Stimulated activated CD4-positive, alpha-beta T cell treated with anti-CD3 and anti-CD28 coated beads, Interleukin-12 subunit alpha, Interleukin-12 subunit beta, amount 100 ng/mL, for 24 hours (primary cell): Measurements from ENCODE around the gene EDEM1.

Experiments
- DNase-seq, 2 experiments: peaks; one replicate each; pipeline ENCODE4 v3.0.0-alpha.2; 2020; ENCODE audit warnings: low read depth in 2 of 2

Gene EDEM1

DNA sequence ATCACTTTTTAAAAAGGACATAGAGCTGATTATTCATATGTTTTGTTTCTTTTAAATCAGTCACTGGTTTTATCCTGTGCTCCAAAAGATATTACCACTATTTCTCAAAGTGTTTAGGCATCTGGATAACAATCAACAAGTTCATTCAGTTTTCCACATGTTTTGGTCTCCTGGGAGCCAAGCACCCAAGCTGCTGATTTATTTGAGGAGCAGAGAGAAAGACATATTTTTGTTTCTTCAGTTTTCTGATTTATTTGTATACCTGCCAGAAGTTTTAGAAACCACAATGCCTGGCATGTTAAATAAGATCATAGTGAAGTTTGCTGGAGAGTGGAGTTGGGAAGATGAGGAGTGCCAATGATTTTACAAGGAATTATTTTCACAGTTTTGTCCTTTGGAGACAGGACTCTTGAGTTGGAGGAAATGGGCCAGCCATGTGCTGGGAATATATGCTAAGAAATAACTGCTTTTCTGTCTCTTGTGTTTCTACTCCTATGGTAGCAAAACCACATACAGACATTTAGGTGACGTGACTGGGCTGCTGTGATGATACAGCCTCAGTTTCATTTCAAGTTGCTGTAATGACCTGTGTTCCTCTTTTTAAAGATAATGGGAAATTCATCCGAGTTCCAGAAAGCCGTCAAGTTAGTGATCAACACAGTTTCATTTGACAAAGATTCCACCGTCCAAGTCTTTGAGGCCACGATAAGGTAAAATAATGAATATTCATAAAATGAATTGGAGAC is 11.7 kb downstream of the EDEM1 start:
- no peak for DNase-seq

DNA sequence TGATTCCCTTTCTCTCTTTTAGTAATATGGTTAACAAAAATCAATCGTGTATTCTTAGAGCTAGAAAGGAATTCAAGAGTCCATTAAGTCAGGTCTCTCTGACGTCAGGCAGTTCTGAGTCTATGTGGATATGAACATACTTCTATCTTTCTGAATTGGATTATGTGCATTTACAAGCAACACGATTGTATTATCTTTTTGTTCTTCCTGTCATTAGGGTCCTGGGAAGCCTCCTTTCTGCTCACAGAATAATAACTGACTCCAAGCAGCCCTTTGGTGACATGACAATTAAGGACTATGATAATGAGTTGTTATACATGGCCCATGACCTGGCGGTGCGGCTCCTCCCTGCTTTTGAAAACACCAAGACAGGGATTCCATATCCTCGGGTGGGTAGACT is 14.0 kb downstream of the EDEM1 start:
- DNase-seq: no peak

- DNase-seq: no peak
These were observed 14.7 kb downstream of the EDEM1 start for GRCh38 chr3:5202222-5202621.

DNA sequence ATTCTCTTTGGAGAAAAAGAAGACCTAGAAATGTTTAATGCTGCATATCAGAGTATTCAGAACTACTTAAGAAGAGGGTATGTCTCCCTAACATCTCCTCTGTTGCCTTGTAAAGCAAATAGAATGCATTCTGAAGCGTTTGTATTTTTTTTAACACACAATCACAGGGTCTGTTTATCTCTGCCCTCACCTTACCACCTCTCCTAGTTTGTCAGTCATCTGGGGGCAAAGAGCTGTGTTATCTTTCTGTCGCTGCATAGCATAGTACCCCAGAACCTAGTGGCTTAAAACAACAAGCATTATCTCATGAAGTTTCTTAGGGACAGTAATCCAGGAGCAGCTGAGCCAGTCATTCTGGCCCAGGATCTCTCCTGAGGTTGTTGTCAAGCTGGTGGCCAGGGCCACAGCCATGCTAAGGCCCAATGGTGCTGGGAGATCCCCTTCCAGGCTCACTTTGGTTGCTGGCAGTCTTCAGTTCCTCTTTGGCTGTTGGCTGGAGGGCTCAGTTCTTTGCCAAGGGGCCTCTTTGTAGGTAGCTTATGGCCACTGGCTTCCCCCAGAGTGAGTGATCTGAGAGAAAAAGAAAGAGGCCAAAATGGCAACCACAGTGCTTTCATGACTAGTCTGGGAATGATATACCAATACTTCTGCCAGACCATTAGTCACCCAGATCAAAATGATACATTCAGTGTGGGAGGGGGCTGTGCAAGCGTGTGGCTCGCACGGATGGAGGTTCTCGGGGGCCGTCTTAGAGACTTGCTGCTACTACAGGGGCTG is 17.8 kb downstream of the EDEM1 start:
- no peak for DNase-seq

GRCh38 chr3:5210926-5211325 is 23.4 kb downstream of the EDEM1 start:
- DNase-seq: no peak

DNA sequence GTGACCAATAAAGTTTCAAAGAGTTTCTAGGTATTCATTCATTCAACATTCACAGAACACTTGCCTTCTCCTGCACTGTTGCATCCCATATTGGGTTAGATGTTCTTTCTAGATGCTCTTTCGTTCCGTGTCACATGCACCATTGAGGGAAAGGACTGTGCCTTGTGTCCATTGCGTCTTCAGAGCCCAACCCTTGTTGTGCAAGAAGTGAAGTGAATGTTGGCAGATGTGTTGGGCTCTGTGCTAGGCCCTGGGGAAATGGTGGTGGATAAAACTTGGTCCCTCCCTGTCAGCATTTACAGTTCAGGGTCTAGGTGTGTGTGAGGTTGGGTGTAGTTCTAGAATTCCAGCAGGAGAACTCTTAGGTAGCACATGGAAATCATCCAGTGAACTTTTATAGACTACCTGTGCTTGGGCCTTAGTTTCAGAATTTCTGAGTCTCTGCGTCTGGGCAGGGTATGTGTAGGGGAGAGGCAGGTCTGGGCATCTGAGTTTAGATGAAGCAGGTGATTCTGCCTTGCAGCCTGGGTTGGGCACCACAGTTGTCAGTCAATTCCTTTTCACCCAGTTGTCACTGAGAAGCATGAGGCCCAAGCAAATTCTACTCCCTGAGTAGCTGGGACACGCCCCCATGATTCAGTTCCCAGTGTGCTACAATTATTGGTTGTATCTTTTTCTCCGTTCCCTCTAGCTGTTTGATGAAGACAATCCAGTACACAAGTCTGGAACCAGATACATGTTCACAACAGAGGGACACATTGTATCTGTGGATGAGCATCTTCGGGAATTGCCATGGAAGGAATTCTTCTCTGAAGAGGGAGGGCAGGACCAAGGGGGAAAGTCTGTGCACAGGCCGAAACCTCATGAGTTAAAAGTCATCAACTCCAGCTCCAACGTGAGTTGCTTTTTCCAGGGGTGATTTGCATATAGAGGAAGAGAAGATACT is 25.4 kb downstream of the EDEM1 start:
- DNase-seq: no peak

DNA sequence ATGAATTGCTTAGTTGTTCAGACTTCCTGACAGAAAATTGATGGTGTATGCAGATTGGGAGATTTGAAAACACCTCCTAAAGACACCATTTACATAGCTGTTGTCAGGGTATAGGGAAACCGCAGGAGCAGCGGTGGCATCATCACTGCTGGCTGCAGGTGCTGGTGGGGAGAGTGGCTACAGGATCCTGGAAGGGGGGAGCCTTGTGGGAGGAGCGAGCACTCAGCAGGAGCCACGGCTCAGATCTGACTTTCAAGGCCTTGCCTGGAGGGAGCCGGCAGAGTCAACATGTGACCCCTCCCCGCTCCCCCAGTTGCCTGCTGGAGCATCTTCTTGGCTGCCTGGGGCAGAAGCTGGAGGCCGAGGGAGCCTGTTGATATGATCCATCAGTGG is 26.1 kb downstream of the EDEM1 start:
- DNase-seq: no peak

DNA sequence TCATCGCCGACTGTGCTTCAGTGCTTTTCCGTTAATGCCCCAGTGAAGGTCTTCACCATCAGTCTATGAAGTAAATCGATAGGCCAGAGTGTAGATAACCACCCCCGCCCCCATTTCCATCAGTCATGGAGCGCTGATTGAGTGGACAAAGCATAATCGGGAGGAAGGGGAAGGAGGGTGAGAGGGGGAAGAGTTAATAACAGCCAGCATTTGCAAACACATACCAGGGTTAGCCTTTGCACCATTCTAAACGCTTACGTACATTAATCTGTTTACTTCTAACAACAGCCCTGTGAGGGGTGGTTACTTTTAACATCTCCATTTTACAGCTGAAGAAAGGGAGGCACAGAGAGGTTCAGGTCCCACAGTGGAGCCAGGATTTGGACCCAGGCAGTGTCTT is 26.8 kb downstream of the EDEM1 start:
- no peak for DNase-seq

GRCh38 chr3:5217824-5218595 is 30.5 kb downstream of the EDEM1 start:
- DNase-seq: no peak

DNA sequence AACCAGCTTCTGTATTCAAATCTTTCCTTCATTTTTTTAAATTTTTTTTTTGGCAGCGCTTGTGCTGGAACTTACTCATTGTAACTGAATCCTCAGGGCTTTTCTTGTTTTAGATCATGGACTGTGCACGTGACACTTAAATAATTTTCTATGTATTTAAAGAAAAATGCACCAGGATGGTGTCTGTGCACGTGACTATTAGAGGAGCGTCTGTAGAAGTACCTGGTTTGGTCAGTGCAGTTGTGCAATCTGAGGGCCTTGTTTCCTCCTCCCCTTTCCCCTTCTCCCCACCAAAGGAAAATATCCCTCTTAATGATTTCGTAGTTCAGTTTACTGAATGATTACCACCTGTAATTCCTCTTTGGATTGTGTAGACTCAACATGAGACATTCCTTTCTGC is 31.3 kb downstream of the EDEM1 start:
- DNase-seq: no peak

DNA sequence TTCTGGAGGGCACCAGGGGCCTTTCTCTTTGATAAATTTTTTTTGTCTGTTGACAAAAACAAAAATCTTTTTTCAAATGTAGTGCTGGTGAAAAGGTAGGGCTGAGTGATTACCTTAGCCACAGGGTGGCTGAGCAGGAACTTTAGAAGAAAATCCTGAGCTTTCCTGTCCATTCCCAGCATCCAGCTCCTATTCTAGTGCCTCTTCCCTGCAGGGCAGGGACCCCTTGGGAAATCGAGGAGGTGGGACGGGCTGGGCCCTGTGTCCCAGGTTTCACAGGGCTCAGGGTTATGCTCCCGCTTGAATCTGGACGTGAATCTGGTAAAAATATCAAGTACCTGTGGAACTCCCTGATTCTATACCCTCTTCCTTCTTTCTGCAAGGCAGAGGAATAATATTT is 31.7 kb downstream of the EDEM1 start:
- DNase-seq: no peak

- DNase-seq: no peak
These were observed 32.7 kb downstream of the EDEM1 start for GRCh38 chr3:5220193-5220592.

- no peak for DNase-seq
These were observed 33.3 kb downstream of the EDEM1 start for GRCh38 chr3:5220667-5221431.

GRCh38 chr3:5221701-5222100 is 34.2 kb downstream of the EDEM1 start:
- DNase-seq: no peak

DNA sequence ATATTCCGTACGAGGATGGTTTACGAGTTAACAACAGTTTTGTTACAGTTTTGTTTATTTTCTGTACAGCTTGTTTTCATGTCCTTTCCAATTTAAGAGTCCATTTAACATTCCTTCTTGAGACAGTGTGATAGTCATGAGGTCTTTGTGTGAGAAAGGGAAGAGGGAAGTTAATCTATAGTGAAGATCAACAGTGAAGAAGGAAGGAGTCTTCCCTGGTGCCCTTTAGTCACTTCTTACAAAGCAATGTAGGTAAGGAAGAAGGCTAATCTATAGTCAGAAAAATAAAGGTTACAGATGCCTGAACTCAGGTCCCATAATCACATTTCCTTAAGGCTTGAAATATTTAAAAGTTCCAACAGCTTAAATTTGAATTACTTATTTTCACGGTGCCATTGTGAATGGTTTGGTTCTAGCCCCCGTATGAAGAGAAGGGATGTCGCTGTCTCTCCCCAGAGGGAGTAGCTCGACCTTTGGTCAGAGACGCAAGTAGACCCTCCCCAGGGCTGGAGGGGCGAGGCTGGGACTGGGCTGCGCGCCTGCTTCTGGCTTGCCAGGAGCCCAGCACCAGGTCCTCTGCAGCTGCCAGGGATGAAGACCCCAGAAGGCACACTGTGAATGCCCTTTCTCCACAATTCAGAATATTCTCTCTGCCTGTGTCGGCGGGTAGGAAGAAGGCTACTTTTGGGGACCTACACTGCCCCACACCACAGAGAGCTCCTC is 34.9 kb downstream of the EDEM1 start:
- DNase-seq: no peak

DNA sequence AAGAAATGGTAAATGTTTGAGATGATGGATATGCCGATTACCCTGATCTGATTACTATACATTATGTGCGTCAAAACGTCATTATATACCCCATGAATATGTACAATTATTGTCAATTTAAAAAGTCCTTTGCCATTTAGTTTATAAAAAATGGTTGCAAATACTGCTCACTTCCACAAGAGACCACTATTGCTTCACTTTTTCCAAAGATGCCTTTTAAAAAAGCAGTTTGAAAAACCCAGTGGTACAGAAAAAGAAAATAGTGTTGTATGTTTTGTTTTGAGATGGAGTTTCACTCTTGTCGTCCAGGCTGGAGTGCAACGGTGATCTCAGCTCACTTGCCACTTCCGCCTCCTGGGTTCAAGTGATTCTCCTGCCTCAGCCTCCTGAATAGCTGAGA is 39.3 kb downstream of the EDEM1 start:
- DNase-seq: no peak

DNA sequence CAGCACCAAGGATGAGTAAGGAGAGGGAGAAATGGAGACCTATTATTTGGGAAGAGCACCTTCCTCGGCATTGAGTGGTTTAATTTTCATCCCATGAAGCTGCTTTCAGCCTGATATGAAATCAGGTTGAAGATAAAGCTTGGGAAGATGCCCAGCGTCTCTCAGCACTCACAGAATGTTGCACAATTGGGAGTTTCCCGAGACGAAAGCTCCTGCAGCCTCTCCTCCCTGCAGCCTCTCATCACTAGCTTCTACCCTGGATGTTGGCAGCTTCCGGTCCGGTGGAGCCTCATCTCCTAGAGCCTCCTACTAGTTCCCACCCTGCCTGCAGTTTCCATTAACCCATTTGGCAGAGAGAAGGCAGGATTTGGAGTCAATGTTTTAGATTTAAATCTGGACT is 40.3 kb downstream of the EDEM1 start:
- no peak for DNase-seq

DNA sequence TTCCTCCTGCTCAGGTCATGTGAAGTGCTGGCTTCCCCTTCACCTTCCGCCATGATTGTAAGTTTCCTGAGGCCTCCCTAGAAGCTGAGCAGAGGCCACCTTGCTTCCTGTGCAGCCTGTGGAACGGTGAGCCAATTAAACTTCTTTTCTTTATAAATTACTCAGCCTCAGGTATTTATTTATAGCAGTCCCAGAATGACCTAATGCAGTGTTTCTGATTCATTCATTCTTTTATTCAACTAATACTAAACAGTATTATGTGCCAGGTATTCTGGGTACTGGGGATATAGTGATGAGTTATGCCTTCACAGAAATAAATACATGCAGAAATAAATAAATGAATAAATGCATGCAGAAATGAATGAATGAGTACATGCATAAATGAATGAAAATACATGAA is 41.9 kb downstream of the EDEM1 start:
- no peak for DNase-seq

DNA sequence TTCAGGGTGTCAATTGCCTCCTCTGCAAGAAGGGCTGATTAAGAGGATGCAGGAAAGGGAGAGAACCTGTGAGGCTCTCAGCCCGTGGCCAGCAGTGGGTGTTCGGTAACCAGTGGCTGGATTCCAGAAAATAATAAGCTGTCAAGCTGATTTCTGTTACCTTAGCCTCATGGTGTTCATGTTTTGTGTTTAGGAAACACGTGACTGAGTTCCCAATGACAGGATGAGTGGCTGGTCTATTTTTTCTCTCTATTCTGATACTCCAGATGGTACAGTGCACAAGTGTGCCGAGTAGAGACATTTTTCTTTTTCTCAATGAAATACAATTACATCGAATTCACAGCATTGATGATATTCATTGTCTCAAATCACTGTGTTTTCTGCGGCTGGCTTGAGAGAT is 43.6 kb downstream of the EDEM1 start:
- no peak for DNase-seq

DNA sequence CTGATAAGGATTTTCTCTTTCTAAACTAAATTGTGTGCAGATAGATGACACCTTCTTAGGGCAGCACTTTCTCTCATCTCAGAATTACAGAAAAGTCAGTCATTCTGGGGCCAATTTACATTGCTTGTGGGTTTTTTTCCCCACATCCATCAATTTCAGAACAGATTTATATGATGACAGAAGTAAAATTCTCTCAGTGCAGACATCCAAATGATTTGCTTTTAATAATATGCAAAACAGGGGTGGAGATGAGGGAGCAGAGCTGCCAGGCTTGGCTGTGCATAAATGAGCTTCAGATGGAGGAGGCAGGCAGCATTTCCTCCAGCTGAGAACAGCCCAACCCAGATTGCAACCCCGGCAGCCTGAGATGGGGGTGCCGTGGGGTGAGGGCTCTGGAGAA is 44.0 kb downstream of the EDEM1 start:
- no peak for DNase-seq
